AG09319 (cell line): ENCODE measurements around the gene ABCG1.

Source experiments
- DNase-seq: peaks from one replicate; pipeline ENCODE4 v3.0.0-alpha.2; 2010; ENCODE audit warnings: low read depth; ENCODE audit errors: extremely low read depth
- CTCF ChIP-seq: IDR thresholded peaks from 2 replicates; pipeline ENCODE4 v1.5.1; 2011; ENCODE audit warnings: low read depth, mild to moderate bottlenecking, inconsistent platforms, low read length, moderate library complexity

ABCG1 gene

GRCh38 chr21:42338729-42339715 lies 120.1 kb downstream of the ABCG1 start:
- DNase-seq, result no peak

GRCh38 chr21:42340187-42341050 lies 121.5 kb downstream of the ABCG1 start:
- DNase-seq, result no peak
- no peak for TF ChIP-seq CTCF

More at GRCh38 chr21:42338729-42339715, 120.1 kb downstream of the ABCG1 start:
- no peak for TF ChIP-seq CTCF

GRCh38 chr21:42341776-42342542 lies 123.0 kb downstream of the ABCG1 start:
- TF ChIP-seq CTCF, result no peak

GRCh38 chr21:42343101-42343500 lies 124.2 kb downstream of the ABCG1 start:
- no peak for TF ChIP-seq CTCF
- DNase-seq, result no peak

More at GRCh38 chr21:42341776-42342542, 123.0 kb downstream of the ABCG1 start:
- DNase-seq, result no peak

- no peak for TF ChIP-seq CTCF
- DNase-seq, result no peak
These were observed 124.6 kb downstream of the ABCG1 start for GRCh38 chr21:42343556-42343955.

GRCh38 chr21:42343963-42344510 lies 125.1 kb downstream of the ABCG1 start:
- TF ChIP-seq CTCF, result no peak
- no peak for DNase-seq
